Activated naive CD4-positive, alpha-beta T cell treated with anti-CD3 and anti-CD28 coated beads, Interleukin-2, amount 10 ng/mL, durations not matched to agents 7 days and 5 days (primary cell): ENCODE results near the gene AZU1.
"Not testable (repeated sequence)": the region's sequence is repeated elsewhere in the genome, so short reads cannot be mapped to it uniquely, and the experiment has no call there.

Experiments used
- CTCF ChIA-PET: fragments of 350-600 bp; sonication (Branson Sonifier 250); formaldehyde crosslinking; loops from one replicate; lab custom pipeline; 2021; ENCODE audit warnings: antibody characterized with exemption; lab: Charles Lee
- DNase-seq: peaks from one replicate; pipeline ENCODE4 v3.0.0-alpha.2; 2020
- H3K27ac Mint-ChIP-seq: one replicate; pipeline ENCODE4 v1.8.0; 2021; ENCODE audit warnings: mild to moderate bottlenecking, moderate library complexity, mixed read lengths
- H3K27me3 Mint-ChIP-seq: one replicate; pipeline ENCODE4 v1.8.0; 2021; ENCODE audit warnings: mild to moderate bottlenecking, mixed read lengths
- H3K36me3 Mint-ChIP-seq: one replicate; pipeline ENCODE4 v1.8.0; 2021; ENCODE audit warnings: mixed read lengths
- H3K4me1 Mint-ChIP-seq: one replicate; pipeline ENCODE4 v1.8.0; 2021; ENCODE audit warnings: mixed read lengths
- H3K4me3 Mint-ChIP-seq: one replicate; pipeline ENCODE4 v1.8.0; 2021; ENCODE audit warnings: mild to moderate bottlenecking, moderate library complexity, mixed read lengths
- H3K9me3 Mint-ChIP-seq: one replicate; pipeline ENCODE4 v1.8.0; 2021; ENCODE audit warnings: mixed read lengths

Gene AZU1

DNA sequence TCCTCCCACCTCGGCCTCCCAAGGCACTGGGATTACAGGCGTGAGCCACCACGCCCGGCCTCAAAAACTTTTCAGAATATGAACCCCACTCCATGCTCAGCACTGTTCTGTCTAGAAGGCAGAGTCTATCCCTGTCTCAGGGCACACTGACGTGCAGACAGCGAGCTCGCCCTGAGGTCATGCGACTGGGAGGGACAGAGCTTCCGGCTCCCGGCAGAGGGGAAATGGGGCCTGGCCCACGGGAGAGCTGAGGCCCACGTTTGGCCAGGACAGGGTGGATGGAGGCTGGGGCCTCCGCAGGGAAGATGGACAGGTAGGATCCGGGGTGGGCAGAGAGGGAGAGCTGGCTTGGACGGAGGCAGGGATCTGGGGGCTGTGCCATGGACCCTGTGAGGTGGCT lies 2.8 kb upstream of the AZU1 start:
- DNase-seq = no peak
- no peaks in the 10 kb centered on the region for H3K4me1 Mint-ChIP-seq
- no peak overlapping the region for H3K4me3 Mint-ChIP-seq
- H3K9me3 Mint-ChIP-seq = no peaks in the 10 kb centered on the region
- H3K27me3 Mint-ChIP-seq = peaks cover 57% of the 10 kb centered on the region
- no peaks in the 10 kb centered on the region for H3K36me3 Mint-ChIP-seq
- CTCF ChIA-PET = no interaction called here
- H3K27ac Mint-ChIP-seq = no peak overlapping the region

DNA sequence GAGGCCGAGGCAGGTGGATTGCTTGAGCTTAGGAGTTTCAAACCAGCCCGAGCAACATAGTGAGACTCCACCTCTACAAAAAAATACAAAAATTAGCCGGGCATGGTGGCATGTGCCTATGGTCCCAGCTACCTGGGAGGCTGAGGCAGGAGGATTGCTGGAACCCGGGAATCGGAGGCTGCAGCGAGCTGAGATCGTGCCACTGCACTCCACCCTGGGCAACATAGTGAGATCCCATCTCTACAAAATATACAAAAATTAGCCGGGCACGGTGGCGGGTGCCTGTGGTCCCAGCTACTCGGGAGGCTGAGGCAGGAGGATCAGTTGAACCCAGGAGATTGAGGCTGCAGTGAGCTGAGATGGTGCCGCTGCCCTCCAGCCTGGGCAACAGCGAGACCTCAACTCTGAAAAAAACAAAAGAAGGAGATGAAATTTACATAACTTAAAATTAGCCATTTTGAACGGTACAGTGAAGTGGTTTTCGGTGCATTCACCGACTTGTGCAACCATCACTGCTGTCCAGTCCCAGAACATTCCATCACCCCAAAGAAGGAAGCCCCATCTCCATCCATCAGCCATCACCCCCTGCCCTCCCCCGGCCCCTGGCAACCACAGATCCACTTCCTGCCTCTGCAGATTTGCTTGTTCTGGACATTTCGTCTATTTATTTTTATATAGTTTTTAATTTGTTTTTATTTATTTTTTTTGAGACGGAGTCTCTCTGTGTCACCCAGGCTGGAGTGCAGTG lies 1.6 kb upstream of the AZU1 start:
- Mint-ChIP-seq H3K27me3 (peaks cover 53% of the 10 kb centered on the region), H3K36me3 (no peaks in the 10 kb centered on the region), H3K27ac (no peak overlapping the region), H3K4me1 (no peaks in the 10 kb centered on the region), H3K9me3 (no peaks in the 10 kb centered on the region), H3K4me3 (no peak overlapping the region)
- DNase-seq = no peak
- CTCF ChIA-PET = no interaction called here

DNA sequence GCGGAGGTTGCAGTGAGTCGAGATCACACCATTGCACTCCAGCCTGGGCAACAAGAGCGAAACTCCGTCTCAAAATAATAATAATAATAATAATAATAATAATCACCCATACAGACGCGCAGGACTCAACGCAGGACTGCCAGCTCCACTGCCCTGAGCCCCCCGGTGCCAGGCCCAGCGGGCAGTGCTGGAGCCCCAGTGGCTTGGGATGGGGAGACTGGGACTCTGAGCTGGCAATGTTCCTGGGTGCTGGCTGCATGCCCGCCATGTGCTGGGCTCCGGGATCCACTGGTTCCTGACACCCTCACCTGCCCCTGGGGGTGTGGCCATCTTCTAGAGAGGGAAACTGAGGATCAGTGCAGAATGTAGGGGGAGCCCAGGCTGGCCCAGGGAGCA lies 325 bp upstream of the AZU1 start:
- Mint-ChIP-seq H3K4me3 (no peak overlapping the region), H3K4me1 (no peaks in the 10 kb centered on the region), H3K36me3 (no peaks in the 10 kb centered on the region), H3K27me3 (peaks cover 55% of the 10 kb centered on the region), H3K9me3 (no peaks in the 10 kb centered on the region), H3K27ac (no peak overlapping the region)
- no peak for DNase-seq
- CTCF ChIA-PET = no interaction called here

DNA sequence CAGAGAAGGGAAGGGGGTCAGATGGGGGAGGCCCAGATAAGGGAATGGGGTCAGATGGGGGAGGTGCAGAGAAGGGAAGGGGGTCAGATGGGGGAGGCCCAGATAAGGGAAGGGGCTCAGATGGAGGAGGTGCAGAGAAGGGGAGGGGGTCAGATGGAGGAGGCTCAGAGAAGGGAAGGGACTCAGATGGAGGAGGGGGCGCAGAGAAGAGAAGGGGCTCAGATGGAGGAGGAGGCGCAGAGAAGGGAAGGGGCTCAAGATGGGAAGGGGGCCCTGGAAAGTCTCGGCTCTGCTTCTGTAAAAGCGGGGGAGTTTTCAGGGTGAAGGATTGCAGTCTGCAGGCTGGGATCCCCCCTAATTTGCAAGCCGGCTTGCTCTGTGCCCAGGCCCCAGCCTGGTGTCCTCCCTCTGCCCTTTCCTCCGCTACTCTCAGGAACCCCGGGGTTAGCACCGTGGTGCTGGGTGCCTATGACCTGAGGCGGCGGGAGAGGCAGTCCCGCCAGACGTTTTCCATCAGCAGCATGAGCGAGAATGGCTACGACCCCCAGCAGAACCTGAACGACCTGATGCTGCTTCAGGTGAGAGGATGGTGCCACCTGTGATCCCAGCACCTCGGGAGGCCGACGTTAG lies 1.6 kb downstream of the AZU1 start:
- Mint-ChIP-seq H3K27me3 (peaks cover 38% of the 10 kb centered on the region), H3K36me3 (no peaks in the 10 kb centered on the region), H3K4me3 (no peak overlapping the region), H3K4me1 (no peaks in the 10 kb centered on the region), H3K9me3 (no peaks in the 10 kb centered on the region), H3K27ac (no peak overlapping the region)
- DNase-seq = no peak
- CTCF ChIA-PET = no interaction called here

DNA sequence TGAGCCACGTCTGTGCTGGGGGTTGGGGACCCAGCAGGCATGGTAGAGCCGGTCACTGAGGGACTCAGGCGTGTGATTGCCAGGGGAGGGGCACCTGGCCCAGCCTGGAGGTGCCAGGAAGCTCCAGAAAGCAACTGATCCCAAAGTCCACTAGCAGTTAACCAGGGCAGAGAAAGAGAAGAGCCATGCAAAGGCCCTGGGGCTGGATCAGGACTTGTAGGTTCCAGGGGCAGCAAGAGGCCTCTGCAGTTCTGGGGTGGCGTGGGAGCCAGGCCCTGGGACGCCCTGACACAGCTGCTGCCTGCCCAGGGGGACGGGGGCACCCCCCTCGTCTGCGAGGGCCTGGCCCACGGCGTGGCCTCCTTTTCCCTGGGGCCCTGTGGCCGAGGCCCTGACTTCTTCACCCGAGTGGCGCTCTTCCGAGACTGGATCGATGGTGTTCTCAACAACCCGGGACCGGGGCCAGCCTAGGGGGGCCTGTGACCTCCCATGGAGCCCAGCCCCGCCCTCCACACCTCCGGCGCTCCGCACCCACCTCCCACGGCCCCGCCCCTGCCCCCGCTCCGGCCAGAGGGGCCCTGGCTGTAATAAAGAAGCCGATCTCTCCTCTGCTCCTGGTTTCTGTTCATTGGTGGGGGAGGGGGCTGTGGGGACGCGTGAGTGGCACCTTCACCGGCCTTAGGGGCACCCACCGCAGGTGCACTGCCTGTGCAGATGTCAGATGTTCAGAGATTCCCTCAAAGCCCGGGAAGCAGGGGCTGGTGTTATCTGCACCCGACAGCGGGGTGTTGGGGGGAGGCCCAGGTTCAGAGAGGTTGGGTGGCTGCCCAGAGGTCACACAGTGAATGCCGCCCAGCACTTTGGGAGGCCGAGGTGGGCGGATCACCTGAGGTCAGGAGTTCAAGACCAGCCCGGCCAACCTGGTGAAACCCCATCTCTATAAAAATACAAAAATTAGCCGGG lies 4.1 kb downstream of the AZU1 start:
- no peak overlapping the region for H3K4me3 Mint-ChIP-seq
- H3K36me3 Mint-ChIP-seq = no peaks in the 10 kb centered on the region
- H3K4me1 Mint-ChIP-seq = no peaks in the 10 kb centered on the region
- no peak overlapping the region for H3K27ac Mint-ChIP-seq
- DNase-seq = no peak
- H3K27me3 Mint-ChIP-seq = peaks cover 37% of the 10 kb centered on the region
- no peaks in the 10 kb centered on the region for H3K9me3 Mint-ChIP-seq
- CTCF ChIA-PET = no interaction called here

DNA sequence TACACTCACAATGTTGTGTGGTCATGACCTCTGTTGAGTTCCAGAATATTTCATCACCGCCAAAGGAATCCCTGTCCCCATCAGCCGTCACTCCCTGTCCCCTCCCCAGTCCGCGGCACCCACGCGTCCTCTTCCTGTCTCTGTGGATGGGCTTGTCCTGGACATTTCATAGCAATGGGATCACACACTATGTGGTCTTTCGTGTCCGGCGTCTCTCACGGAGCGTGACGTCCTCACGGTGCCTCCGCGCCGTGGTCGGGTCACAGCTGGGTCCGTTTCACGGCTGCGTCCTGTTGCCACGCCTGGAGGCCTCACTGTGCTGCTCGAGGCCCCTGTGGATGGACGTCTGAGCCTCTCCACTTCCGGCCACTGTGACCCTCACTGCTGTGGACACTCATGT lies 6.6 kb downstream of the AZU1 start:
- H3K4me3 Mint-ChIP-seq = no peak overlapping the region
- H3K27me3 Mint-ChIP-seq = peaks cover 43% of the 10 kb centered on the region
- no peak overlapping the region for H3K27ac Mint-ChIP-seq
- no peaks in the 10 kb centered on the region for H3K9me3 Mint-ChIP-seq
- DNase-seq = no peak
- no peaks in the 10 kb centered on the region for H3K36me3 Mint-ChIP-seq
- CTCF ChIA-PET = no interaction called here
- H3K4me1 Mint-ChIP-seq = no peaks in the 10 kb centered on the region

DNA sequence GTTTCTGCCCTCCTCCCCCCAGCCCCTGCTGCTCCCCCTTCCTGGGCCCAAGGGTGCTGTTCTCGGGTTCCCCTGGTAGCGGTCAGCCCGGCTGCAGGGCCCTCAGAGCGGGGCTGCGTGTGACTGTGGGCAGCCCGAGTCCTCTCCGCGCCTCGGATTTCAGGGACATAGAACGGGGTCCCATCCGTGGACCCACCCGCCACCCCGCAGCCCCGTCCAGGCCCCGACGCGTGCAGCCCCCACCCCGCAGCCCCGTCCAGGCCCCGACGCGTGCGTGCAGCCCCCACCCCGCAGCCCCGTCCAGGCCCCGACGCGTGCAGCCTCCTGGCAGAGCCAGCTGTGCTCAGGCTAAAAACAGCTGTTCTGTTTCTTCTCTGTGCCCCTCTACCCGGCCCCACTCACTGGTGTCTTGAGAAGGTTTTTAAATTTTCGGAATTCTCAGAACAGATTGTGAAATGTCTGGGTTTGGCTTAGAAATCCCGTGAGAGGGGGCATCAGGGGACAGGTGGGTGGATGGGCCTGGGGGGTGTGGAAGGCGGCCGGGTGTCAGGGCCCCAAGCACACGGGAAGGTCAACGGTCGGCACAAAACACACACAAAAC lies 7.7 kb downstream of the AZU1 start:
- Mint-ChIP-seq H3K36me3 (no peaks in the 10 kb centered on the region), H3K27ac (no peak overlapping the region), H3K27me3 (peaks cover 44% of the 10 kb centered on the region), H3K4me1 (no peaks in the 10 kb centered on the region), H3K4me3 (no peak overlapping the region), H3K9me3 (no peaks in the 10 kb centered on the region)
- no peak for DNase-seq
- CTCF ChIA-PET = no interaction called here

DNA sequence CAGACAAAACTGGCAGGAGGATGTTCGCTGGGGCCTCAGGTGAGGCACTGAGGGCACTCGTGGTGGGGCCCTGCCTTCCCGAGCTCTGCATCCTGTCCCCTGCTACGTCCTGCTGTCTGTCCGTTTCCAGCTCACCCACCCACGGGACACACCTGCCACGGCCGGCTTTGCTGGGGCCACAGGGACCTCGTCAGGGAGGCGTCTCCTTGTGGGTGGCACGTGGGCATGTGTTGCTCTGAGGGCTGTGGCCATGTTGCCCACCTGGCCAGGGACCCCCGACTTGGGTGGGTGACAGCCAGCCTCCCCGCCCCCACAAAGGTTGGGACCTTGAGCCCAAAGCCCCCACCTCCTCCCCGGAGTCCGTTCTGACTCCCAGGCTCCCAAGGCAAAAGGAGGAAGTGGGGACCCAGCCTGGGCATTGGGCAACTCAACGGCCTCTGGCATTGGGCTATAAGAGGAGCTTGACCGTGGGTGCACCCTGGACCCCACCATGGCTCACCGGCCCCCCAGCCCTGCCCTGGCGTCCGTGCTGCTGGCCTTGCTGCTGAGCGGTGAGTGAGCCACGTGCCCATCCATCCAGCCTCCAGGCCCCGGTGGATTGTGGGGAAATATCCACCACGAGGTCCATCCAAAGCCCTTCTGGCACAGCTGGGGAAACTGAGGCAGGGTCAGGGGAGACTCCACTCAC lies 13.0 kb downstream of the AZU1 start, which contains the start of gene PRTN3:
PRTN3 (plus strand) TSS at position 481 of the 688 bp plus-strand sequence; CDS start at position 491, 10 bp downstream.
- Mint-ChIP-seq H3K4me3 (no peak within 1 kb of the TSS), H3K4me1 (peaks cover 3% of the 10 kb centered on the region), H3K9me3 (no peaks in the 10 kb centered on the region), H3K27me3 (peaks cover 72% of the 10 kb centered on the region), H3K27ac (no peak within 1 kb of the TSS), H3K36me3 (no peaks in the 10 kb centered on the region)
- CTCF ChIA-PET = interaction anchor here (1.0 kb wide), 1 partner anchor 23 kb away, joined by 4 read pairs; no protein-coding TSS in a partner anchor
- DNase-seq = no peak

DNA sequence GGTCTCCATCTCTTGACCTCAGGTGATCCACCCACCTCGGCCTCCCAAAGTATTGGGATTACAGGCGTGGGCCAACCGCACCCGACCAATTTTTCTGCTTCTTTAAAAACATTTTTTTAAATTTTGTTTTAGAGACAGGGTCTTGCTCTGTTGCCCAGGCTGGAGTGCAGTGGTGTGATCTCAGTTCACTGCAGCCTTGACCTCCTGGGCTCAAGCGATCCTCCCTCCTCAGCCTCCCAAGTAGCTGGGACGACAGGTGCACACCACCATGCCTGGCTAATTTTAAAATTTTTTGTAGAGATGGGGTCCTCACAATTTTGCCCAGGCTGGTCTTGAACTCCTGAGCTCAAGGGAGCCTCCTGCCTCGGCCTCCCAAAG lies 15.2 kb downstream of the AZU1 start:
- peaks cover 76% of the 10 kb centered on the region for H3K27me3 Mint-ChIP-seq
- H3K9me3 Mint-ChIP-seq, DNase-seq, H3K4me3 Mint-ChIP-seq, H3K4me1 Mint-ChIP-seq, H3K36me3 Mint-ChIP-seq, H3K27ac Mint-ChIP-seq: not testable (repeated sequence)
- CTCF ChIA-PET = interaction anchor here (0.7 kb wide), 1 partner anchor 21 kb away, joined by 3 read pairs; no protein-coding TSS in a partner anchor

DNA sequence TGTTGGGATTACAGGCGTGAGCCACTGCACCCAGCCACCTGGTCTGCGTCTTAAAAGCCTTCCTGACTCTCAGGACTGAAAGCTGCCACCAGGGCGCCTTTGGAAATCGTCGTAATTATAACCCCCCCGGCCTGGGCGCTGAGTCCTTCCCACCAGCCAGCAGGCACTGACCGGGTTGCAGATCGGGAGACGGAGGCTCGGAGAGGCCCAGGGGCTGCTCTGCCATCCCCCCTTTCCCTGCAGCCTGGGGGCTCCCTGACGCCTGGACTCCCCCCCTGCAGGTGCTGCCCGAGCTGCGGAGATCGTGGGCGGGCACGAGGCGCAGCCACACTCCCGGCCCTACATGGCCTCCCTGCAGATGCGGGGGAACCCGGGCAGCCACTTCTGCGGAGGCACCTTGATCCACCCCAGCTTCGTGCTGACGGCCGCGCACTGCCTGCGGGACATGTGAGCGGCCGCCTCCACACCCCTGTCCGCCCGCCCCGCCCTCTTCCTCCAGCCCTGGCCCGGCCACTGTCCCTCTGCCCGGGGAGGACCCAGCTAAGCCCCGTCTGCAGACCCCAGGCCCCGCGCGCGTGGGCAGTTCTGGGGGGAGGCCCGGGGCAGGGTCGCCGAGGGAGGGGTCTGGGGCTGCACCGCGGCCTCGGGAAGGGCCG lies 15.7 kb downstream of the AZU1 start:
- CTCF ChIA-PET = interaction anchor here (0.7 kb wide), 1 partner anchor 20 kb away, joined by 3 read pairs; no protein-coding TSS in a partner anchor

DNA sequence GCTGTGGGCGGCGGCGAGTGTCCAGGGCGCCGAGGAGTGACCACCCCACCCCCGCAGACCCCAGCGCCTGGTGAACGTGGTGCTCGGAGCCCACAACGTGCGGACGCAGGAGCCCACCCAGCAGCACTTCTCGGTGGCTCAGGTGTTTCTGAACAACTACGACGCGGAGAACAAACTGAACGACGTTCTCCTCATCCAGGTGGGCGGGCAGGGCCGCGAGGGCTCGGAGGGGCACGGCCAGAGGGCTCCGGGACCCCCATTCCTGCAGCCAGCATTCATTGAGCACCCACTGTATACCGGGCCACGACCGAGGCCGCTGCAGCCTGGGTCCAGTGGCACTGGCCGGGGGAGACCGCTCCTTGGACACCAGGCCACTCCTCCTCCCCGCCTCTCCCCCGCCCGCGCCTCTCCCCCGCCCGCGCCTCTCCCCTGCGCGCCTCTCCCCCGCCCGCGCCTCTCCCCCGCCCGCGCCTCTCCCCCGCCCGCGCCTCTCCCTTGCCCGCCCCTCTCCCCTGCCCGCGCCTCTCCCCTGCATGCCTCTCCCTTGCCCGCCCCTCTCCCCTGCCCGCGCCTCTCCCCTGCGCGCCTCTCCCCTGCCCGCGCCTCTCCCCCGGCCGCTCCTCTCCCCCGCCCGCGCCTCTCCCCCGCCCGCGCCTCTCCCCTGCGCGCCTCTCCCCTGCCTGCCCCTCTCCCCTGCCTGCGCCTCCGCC lies 16.4 kb downstream of the AZU1 start:
- CTCF ChIA-PET = no interaction called here
- Mint-ChIP-seq H3K36me3 (no peaks in the 10 kb centered on the region), H3K27me3 (peaks cover 88% of the 10 kb centered on the region), H3K4me3 (no peak overlapping the region), H3K9me3 (no peaks in the 10 kb centered on the region), H3K27ac (no peak overlapping the region), H3K4me1 (peaks cover 3% of the 10 kb centered on the region)
- no peak for DNase-seq

More for the DNA sequence above, 15.7 kb downstream of the AZU1 start:
- Mint-ChIP-seq H3K27me3 (peaks cover 81% of the 10 kb centered on the region), H3K4me3 (no peak overlapping the region), H3K27ac (no peak overlapping the region), H3K4me1 (peaks cover 3% of the 10 kb centered on the region), H3K9me3 (no peaks in the 10 kb centered on the region), H3K36me3 (no peaks in the 10 kb centered on the region)
- no peak for DNase-seq

DNA sequence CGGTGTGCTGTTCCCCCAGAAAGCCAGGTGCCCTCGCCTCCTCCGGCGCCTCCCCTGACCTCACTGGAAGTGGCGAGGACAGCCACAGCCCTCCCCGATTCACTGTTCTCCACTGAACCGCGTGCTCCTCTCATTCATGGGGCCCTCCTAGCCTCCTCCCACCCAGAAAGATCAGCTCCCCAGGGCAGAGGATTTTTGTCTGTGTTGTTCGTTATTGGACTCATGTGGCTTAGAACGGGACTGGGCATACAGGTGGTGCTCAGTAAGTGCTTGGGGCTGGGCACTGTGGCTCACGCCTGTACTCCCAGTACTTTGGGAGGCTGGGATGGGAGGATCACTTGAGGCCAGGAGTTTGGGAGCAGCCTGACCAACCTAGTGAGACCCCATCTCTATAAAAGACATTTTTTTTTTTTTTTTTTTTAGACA lies 16.9 kb downstream of the AZU1 start:
- no peak overlapping the region for H3K27ac Mint-ChIP-seq
- peaks cover 3% of the 10 kb centered on the region for H3K4me1 Mint-ChIP-seq
- no peak overlapping the region for H3K4me3 Mint-ChIP-seq
- DNase-seq = no peak
- CTCF ChIA-PET = no interaction called here
- no peaks in the 10 kb centered on the region for H3K36me3 Mint-ChIP-seq
- peaks cover 92% of the 10 kb centered on the region for H3K27me3 Mint-ChIP-seq
- no peaks in the 10 kb centered on the region for H3K9me3 Mint-ChIP-seq
